Measurements from ENCODE around the gene LNPEP. TPM values are rescaled to one million over a fixed set of nuclear protein-coding genes. Genes with fewer than 3 reads are reported as not detected.

LNPEP gene
- total and polyA plus RNA-seq, 8 donors: 2.0 to 20.0 (median 9.6) TPM

DNA sequence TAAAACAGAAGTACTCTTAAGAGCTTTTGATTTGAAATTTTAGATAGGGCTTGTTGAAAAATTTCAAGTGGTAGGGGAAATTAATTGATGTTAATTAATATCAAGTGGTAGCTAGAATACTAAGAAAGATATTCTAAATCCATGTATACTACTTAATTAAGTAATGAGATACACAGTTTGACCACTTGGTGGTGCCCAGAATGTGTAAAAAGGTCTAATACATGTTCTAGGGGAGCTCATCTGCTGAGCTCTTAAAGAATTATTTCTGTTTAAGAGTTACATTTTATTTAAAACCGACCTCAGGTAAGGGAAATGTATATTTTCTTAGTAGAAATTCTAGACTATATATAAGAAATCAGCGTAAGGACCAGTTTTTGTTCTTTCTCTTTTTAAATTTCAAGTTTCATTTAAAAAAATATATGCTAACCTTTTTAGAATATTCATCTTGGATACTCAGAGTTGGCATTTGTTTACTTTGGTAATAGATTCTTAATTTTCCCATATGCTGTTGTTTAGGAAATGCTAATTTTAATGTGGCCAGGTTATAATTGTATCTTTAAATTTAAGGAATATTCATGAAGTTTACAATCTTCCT is 61.5 kb downstream of the LNPEP start:
- Histone ChIP-seq H3K27me3 (no peaks in the 10 kb centered on the region), H3K27ac (no peak overlapping the region), H3K36me3 (no peaks in the 10 kb centered on the region), H3K9me3 (no peaks in the 10 kb centered on the region), H3K4me1 (no peaks in the 10 kb centered on the region), H3K4me3 (no peak overlapping the region)
- no peak for DNase-seq
- intact Hi-C loops (cut with DNase I): no loop called here
- WGBS, 2 donors: 58 to 66% methylated on average over 2 of the region's 2 CpGs
- FAIRE-seq: no peak
- TF ChIP-seq, protein P1, sequence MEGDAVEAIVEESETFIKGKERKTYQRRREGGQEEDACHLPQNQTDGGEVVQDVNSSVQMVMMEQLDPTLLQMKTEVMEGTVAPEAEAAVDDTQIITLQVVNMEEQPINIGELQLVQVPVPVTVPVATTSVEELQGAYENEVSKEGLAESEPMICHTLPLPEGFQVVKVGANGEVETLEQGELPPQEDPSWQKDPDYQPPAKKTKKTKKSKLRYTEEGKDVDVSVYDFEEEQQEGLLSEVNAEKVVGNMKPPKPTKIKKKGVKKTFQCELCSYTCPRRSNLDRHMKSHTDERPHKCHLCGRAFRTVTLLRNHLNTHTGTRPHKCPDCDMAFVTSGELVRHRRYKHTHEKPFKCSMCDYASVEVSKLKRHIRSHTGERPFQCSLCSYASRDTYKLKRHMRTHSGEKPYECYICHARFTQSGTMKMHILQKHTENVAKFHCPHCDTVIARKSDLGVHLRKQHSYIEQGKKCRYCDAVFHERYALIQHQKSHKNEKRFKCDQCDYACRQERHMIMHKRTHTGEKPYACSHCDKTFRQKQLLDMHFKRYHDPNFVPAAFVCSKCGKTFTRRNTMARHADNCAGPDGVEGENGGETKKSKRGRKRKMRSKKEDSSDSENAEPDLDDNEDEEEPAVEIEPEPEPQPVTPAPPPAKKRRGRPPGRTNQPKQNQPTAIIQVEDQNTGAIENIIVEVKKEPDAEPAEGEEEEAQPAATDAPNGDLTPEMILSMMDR (IDR thresholded peaks at IDR 0.05): peak in 2 of 4 donors; percentile 15 to 34
- ATAC-seq: peak in 3 of 4 donors; percentile 50 to 70 (median 55)

DNA sequence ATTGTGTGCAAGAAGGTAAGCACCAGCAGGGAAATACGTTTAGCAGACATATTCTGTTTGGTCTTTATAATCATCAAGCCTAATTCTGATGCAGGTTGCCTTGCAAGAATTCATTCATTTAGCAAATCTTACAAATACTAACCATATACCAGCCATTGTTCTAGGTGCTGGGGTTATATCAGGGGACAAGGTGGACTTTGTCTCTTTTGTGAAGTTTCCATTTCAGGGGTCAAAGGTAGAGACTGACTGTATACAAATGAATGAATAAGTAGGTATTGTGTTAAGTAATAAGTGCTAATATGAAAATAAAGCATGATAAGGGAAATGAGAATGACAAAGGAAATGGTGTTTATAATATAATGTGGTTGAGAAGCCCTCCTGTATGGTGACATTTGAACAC is 64.0 kb downstream of the LNPEP start:
- no peak for FAIRE-seq
- intact Hi-C loops (cut with DNase I): no loop called here
- WGBS, 2 donors: 36 to 41% methylated on average over 1 of the region's 1 CpG

DNA sequence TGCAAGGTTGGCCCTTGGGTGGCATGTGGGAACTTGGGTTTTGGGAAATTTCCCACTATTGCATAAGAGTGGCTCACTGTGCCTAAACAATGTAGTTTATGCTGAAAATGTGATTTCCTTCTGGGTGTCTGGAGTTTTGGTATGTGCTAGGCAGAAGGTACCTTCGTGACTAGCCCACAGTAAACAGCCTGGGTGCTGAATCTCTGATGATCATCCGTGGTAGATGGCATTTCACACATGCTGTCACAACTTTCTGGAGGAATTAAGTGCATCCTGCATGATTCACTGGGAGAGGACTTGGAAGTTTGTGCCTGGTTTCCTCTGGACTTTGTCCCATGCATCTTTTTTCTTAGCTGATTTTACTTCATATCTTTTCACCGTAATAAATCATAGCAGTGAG is 64.5 kb downstream of the LNPEP start:
- FAIRE-seq: no peak
- no peaks in the 10 kb centered on the region for H3K9me3 ChIP-seq
- TF ChIP-seq, protein P1 (IDR thresholded peaks at IDR 0.05): no peak
- no peaks in the 10 kb centered on the region for H3K27me3 ChIP-seq
- H3K36me3 ChIP-seq: peaks cover 0 to 8% (median 0%) of the 10 kb centered on the region in 3 donors
- H3K4me3 ChIP-seq: no peak overlapping the region
- H3K4me1 ChIP-seq: no peaks in the 10 kb centered on the region
- WGBS, 2 donors: 87 to 89% methylated on average over 3 of the region's 3 CpGs
- no peak overlapping the region for H3K27ac ChIP-seq
- intact Hi-C loops (cut with DNase I): no loop called here
- no peak for DNase-seq
- no peak for ATAC-seq

More for the DNA sequence above, 64.0 kb downstream of the LNPEP start:
- Histone ChIP-seq H3K27ac (no peak overlapping the region), H3K9me3 (no peaks in the 10 kb centered on the region), H3K36me3 (peaks cover 0 to 3% (median 0%) of the 10 kb centered on the region in 3 donors), H3K4me1 (no peaks in the 10 kb centered on the region), H3K27me3 (no peaks in the 10 kb centered on the region), H3K4me3 (no peak overlapping the region)
- ATAC-seq: no peak
- no peak for DNase-seq
- TF ChIP-seq, protein P1 (IDR thresholded peaks at IDR 0.05): no peak

DNA sequence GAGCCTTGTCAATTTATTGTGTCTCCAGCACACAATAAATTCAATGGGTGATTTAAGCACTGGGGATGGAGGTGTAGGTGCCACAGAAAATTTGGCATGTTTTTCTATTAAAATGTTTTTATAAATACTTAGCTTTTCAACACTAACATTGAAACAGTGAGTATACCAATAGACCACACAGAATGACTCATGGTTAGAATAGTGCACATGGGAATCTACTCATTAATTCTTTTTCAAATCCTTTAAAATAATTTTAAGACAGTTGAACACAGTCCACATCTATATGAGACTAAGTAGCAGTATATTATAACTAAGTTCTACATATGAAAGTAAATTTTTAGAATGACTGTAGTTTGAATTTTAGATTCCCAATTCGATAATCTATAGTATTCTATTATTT is 67.1 kb downstream of the LNPEP start:
- no peak for FAIRE-seq
- no peak for DNase-seq

More for the DNA sequence above, 67.1 kb downstream of the LNPEP start:
- TF ChIP-seq, protein P1 (IDR thresholded peaks at IDR 0.05): no peak
- intact Hi-C loops (cut with DNase I): no loop called here
- Histone ChIP-seq H3K36me3 (peaks cover 0 to 8% (median 0%) of the 10 kb centered on the region in 3 donors), H3K27ac (no peak overlapping the region), H3K4me1 (no peaks in the 10 kb centered on the region), H3K27me3 (no peaks in the 10 kb centered on the region), H3K4me3 (no peak overlapping the region), H3K9me3 (no peaks in the 10 kb centered on the region)
- 95 to 100% methylated on average over 1 of the region's 1 CpG for WGBS, 2 donors
- no peak for ATAC-seq
